GM21367 (cell line): Measurements from ENCODE around the gene TSSK2.
"Not testable (repeated sequence)": the region's sequence is repeated elsewhere in the genome, so short reads cannot be mapped to it uniquely, and the experiment has no call there.

ENCODE experiments used
- ATAC-seq: cut with Tn5 transposase; IDR thresholded peaks from one replicate; pipeline ENCODE4 v1.9.1; 2021; ENCODE audit not compliant: unreplicated experiment

The TSSK2 gene

DNA sequence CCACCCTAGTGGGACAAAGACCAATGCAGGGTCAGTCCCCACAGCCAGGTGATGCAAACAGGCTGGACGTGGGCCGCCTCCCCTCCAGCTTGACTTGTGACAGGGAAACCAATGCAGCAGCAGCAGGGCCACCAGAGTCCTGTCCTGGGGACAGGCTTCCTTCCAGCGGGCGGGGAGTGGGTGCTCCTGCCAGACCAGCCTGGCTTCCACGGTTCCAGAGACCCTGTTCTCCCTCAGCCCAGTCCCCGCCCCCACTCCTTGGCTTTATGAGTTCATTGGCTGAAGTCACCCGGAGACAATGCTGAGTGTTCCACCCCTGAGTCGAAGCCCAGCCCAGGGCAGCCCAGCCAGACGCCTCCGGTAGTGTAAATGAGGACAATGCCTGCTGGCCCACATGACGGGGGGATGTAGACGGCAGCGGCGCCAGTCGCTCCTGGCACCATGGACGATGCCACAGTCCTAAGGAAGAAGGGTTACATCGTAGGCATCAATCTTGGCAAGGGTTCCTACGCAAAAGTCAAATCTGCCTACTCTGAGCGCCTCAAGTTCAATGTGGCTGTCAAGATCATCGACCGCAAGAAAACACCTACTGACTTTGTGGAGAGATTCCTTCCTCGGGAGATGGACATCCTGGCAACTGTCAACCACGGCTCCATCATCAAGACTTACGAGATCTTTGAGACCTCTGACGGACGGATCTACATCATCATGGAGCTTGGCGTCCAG lies at the start of gene TSSK2:
TSS of gene TSSK2 (plus strand) at position 350 of the 726 bp plus-strand sequence. CDS start at position 442, 92 bp downstream.
- ATAC-seq: no peak

DNA sequence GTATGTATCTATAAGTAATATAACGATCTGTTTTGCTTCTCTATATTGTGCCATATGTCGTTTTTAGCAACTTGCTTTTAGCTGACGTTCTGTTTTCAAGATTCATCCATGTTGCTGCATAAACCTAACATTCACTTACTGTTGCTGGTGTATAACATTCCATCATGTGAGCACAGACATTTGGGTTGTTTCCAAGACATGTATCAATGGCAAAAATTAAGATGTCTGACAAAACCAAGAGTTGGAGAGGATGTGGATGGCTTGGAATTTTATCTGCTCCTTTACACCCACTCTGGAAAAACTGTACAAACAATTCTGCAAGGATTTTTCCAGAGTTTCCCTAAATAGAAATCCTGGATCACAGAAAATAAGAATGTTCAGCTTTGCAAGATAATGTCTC lies 49.8 kb upstream of the TSSK2 start:
- no peak for ATAC-seq

GRCh38 chr22:19082101-19082500 lies 49.0 kb upstream of the TSSK2 start:
- ATAC-seq: no peak

DNA sequence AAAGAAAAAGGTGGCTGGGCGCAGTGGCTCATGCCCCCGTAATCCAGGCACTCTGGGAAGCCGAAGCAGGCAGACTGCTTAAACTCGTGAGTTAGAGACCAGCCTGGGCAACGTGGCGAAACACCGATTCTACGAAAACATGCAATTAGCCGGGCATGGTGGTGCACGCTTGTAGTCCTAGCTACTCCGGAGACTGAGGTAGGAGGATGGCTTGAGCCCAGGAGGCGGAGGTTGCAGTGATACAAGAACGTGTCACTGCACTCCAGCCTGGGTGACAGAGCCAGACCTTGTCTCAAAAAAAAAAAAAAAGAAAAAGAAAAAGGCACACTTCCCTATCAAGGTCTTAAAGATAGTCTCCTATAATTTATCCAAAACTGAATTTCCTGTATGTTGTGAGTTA lies 48.3 kb upstream of the TSSK2 start:
- no peak for ATAC-seq

DNA sequence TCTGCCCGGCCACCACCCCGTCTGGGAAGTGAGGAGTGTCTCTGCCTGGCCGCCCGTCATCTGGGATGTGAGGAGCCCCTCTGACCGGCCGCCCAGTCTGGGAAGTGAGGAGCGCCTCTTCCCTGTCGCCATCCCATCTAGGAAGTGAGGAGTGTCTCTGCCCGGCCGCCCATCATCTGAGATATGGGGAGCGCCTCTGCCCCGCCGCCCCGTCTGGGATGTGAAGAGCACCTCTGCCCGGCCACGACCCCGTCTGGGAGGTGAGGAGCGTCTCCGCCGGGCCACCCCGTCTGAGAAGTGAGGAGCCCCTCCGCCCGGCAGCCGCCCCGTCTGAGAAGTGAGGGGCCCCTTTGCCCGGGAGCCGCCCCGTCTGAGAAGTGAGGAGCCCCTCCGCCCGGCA lies 47.0 kb upstream of the TSSK2 start:
- ATAC-seq: not testable (repeated sequence)

GRCh38 chr22:19084586-19084985 lies 46.5 kb upstream of the TSSK2 start:
- ATAC-seq: not testable (repeated sequence)

DNA sequence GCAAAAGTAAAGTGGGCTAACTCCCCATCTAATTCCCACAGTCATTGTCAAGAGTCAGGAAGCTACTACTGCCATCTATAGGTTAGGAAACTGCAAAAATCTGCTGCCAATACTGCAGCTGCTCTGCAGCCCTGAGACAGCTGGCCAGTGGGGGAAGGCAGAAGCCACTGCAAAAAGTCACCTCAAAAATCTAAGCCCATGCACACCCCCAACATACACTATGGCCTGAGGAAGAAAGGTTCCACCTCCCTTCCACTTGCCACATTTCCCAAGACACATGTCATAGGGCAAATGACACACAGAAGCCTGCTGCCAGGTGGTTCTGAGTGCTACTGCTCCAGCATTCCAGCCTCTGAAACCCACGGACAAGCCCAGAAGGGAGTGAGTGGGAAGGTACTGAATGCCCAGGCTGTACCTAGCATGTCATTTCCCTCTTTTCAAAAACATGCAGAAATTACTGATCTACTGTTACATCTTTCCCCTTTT lies 45.8 kb upstream of the TSSK2 start:
- no peak for ATAC-seq

- ATAC-seq: no peak
Measured at GRCh38 chr22:19086417-19086816, 44.7 kb upstream of the TSSK2 start.

GRCh38 chr22:19086896-19087295 lies 44.2 kb upstream of the TSSK2 start:
- ATAC-seq: no peak

- no peak for ATAC-seq
Measured at GRCh38 chr22:19088866-19089595, 42.1 kb upstream of the TSSK2 start.

DNA sequence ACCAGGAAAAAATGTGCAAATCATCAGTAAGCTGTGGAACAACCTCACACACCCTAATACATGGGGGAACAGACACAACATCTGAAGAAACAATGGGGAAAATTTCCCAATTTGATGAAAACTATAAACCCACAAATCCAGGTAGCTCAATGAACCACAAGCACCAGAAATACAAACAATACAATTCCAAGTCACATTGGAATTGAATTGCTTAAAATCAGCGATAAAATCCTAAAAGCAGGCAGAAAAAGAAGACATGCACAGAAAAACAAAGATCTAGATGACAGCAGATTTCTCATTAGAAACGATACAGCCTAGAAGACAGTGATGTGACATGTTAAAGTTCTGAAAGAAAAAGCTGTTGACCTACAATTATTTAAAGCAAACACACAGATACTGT lies 40.9 kb upstream of the TSSK2 start:
- ATAC-seq: no peak

GRCh38 chr22:19090586-19091127 lies 40.5 kb upstream of the TSSK2 start:
- no peak for ATAC-seq

DNA sequence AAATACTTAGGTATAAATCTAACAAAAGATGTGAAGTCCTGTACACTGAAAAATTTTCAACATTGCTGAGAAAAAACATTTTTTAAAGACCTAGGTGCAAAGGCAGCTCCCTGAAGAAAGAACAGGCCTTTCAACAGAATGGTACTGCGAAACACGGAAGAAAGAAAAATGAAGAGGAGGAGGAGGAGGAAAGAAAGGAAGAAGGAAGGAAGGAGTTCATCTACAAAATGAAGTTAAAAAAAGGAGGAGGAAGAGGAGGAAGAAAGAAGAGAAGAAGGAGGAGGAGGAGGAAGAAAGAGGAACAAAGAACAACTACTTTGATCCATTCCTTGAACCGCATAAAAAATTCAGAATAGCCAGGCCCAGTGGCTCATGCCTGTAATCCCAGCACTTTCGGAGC lies 38.4 kb upstream of the TSSK2 start:
- ATAC-seq: no peak

DNA sequence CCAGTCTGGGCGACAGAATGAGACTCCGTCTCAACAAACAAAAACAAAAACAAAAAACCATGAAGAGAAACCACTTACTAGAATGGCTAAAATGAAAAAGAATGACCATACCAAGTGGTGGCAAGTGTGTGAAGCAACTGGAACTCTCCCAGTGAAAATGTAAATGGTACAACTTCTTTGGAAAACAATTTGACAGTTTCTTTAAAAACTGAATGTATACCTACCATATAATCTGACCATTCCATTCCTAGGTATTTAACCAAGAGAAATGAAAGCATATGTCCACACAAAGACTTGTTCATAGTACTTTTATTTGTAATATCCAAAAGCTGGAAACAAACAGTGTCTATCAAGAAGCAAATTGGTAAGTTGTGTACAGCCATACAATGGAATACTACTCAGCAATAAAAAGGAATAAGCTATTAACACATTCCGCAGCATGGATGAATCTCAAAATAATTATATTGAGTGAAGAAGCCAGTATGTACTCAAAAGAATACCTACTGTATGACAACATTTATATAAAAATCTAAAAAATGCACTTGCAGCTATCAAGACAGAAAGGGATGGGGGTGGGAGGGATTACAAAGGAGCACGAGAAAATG lies 36.6 kb upstream of the TSSK2 start:
- no peak for ATAC-seq

DNA sequence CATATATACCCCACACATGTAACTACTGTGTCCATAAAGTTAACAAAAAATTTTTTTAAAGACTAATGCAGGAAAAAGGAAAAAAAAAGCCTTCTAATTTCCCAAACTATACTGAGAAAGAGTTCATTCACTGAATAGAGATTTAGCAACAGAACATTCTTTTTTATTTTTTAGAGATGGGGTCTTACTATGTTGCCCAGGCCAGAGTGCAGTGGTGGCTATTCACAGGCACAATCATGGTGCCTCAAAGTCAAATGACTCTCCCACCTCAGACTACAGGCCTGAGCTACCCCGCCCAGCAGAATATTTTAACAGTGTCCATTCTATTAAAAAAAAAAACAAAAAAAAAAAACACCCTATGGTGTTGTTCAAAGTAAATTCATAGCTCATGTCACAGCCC lies 34.6 kb upstream of the TSSK2 start:
- no peak for ATAC-seq

DNA sequence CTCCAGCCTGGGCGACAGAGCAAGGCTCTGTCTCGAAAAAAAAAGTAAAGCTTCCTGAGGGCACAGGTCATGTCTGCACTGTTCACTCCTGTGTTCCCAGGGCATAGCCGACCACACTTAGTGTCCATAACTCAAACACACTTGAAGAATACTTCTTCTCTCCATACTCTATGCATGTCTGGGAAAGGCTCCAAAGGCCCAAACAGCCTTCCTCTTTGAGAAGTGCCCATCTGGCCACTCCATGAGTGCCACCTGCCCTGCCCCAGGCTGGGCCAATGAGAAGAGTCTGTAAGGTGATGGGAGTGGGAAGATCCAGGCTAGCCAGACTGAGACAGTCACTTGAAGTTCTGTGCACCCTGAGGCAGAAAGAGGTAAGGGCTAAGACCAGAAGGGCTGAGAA lies 33.6 kb upstream of the TSSK2 start:
- ATAC-seq: no peak

DNA sequence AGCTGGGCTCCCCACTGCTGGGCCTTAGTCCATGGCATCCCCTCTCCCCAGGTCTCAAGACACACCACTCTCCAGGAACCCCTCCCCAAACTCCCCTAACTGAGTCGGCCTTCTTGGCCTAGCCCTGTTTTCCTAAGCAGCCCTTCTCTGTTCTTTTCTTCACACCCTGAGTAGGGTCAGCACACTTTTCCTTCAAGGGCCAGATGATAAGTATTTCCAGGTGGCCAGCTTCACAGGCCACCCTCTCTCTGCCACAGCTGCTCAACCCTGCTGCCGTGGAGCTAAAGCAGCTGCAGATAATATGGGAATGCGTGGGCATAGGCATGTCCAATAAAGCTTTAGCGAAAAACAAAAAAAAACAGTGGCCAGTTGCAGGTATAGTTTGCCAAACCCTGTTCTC lies 33.0 kb upstream of the TSSK2 start:
- ATAC-seq: no peak

DNA sequence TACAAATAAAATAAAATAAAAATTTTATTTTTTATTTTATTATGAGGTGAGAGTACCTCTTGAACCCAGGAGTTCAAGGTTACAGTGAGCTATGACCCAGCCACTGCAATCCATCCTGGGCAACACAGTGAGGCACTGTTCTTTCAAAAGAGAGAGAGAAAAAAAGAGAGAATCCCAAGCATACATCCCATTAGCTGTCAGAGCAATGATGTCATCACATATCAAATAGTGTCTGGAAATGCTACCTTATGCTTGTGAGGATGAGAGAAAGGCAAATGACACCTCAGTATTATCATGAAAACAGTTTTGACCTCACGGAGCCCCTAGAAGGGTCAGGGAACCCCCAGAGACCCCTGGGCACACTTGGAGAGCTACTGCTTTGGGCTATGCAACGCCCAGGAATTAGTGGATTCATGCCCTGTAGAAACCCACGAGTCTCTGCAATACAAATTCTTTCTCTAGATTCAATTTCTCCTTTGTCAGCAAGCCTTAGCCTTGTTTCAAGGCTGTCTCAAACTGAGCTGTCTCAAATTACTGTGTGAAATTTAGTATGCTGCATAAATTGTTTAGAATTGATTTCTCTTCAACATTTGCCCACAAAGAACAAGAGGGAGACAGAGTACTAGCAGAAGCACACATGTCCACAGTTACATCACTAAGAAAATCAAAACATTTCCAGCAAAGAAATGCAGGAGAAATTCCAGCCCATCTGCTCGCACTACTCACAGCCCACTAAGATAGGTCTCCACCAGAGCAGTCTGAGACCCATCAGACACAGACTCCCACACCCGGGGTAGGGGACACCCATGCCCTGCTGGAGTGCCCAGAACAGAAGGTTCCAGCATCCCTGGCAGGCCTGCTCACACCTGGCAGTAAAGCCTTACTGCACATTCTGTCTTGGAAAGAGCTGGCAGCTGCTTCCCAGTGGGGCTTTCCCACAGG lies 27.0 kb upstream of the TSSK2 start:
- no peak for ATAC-seq

DNA sequence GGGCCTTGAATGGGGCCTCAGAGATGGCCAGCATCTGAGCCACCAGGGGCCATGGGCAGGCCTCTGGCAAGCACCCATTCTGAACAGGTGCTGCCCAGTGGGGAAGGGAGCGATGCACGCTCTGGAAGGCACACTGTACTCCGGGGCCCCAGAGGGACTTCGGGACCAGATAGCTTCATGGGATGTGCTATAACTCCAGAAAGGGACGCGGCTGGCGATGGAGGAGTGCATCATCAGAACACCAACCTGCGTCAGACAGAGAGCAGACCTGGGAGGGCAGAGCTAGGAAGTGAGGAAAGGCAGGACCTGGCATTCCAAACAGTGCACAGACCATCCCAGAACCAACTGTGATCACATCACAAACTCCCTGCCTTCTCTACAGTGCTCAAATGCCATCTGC lies 25.7 kb upstream of the TSSK2 start:
- no peak for ATAC-seq
